ENCODE data around the gene USP1. TPM values are rescaled to one million over a fixed set of nuclear protein-coding genes. Genes with fewer than 3 reads are reported as not detected.

USP1 gene
- total RNA-seq, 1 experiment from 2014 or later = 64.6 TPM

DNA sequence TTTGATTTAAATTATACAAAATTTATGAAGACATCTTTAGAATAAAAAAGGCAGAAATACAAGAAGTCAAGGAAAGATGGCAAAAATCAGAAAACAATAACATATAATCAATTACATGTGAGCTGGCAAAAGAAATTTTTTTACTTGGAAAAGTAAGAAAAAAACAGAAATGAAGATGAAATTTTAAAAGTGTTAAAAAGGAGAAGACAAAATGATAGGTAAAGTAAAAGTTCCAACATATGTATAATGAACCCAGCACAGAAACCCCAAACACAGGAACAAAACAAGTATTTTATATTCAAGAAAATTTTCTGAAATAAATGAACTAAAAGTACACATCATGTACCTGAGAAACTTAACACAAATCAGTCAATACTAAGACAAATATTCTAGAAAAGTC is 63.4 kb downstream of the USP1 start:
- Histone ChIP-seq H3K27ac (ENCODE audit: insufficient read length, low read depth, low read length) (no peak overlapping the region), H3K23me2 (ENCODE audit: insufficient read length, low read depth, low read length, poor library complexity, severe bottlenecking) (no peaks in the 10 kb centered on the region), H2BK5ac (ENCODE audit: insufficient read length, low read length) (no peak overlapping the region), H2BK12ac (ENCODE audit: insufficient read length, low read depth, low read length) (no peak overlapping the region), H4K20me1 (ENCODE audit: control insufficient read depth, insufficient read depth, insufficient read length) (no peaks in the 10 kb centered on the region), H2BK15ac (ENCODE audit: low read depth, low read length) (no peak overlapping the region), H2AK5ac (ENCODE audit: insufficient read length, low read length) (no peak overlapping the region), H3K4me1 (ENCODE audit: insufficient read depth, low read length) (no peaks in the 10 kb centered on the region), H3K4ac (ENCODE audit: low read depth, low read length) (no peak overlapping the region), H3K9me3 (ENCODE audit: control insufficient read depth, low read depth, low read length) (no peaks in the 10 kb centered on the region), H3K27me3 (ENCODE audit: insufficient read depth, low read length) (no peaks in the 10 kb centered on the region), H2AFZ (ENCODE audit: low read length) (no peak overlapping the region), H4K8ac (replicated peaks; ENCODE audit: insufficient read length, low read depth, low read length) (no peak overlapping the region), H3K9ac (ENCODE audit: extremely low read depth, insufficient read length, low read length) (no peak overlapping the region), H3K18ac (ENCODE audit: insufficient read length, low read depth, low read length) (no peak overlapping the region), H3K56ac (ENCODE audit: insufficient read length, low read depth, low read length) (no peak overlapping the region), H3K23ac (ENCODE audit: insufficient read length, low read depth, low read length) (no peak overlapping the region), H2BK120ac (ENCODE audit: low read depth, low read length, poor library complexity, severe bottlenecking) (no peak overlapping the region), H3K4me2 (ENCODE audit: insufficient read depth, insufficient read length, low read length) (no peak overlapping the region), H3K79me2 (ENCODE audit: insufficient read depth, low read length) (no peaks in the 10 kb centered on the region), H3K14ac (ENCODE audit: insufficient read depth, low read length) (no peak overlapping the region), H4K91ac (ENCODE audit: insufficient read length, low read depth, low read length) (no peak overlapping the region), H2BK20ac (ENCODE audit: low read depth, low read length, poor library complexity, severe bottlenecking) (no peak overlapping the region), H4K5ac (ENCODE audit: insufficient read length, low read depth, low read length) (no peak overlapping the region), H3T11ph (ENCODE audit: low read length) (no peak overlapping the region), H3K79me1 (ENCODE audit: insufficient read depth, low read depth, low read length, poor library complexity, severe bottlenecking) (no peaks in the 10 kb centered on the region)
- no peaks in the 10 kb centered on the region for H3K27me3 Mint-ChIP-seq (ENCODE audit: low read depth)
- no peak overlapping the region for H3K27ac Mint-ChIP-seq
- H3K4me1 Mint-ChIP-seq = no peaks in the 10 kb centered on the region
- no peak overlapping the region for H3K4me3 Mint-ChIP-seq
- TF ChIP-seq CTCF (conservative IDR thresholded peaks at IDR 0.05) = no peak
- peaks cover 4 to 10% (median 9%) of the 10 kb centered on the region in 3 experiments; a peak in 4 of 7 replicates for H3K36me3 Mint-ChIP-seq (ENCODE audit: insufficient read depth in 1 of 3, low read depth in 3 of 3)
- H3K9me3 Mint-ChIP-seq = no peaks in the 10 kb centered on the region
- DNase-seq = no peak

Other genes with a start within 250 kb of the USP1 start
- gene L1TD1, start 242.2 kb upstream of the USP1 start, total RNA-seq (2021) = 422 and 423 TPM in 2 replicates
- 0.11 and 0.15 TPM in 2 replicates for gene KANK4, start 117.6 kb upstream of the USP1 start, total RNA-seq (2021)
- not detected in 2 replicates for gene ANGPTL3, start 160.5 kb downstream of the USP1 start, total RNA-seq (2021)

All from H9 (cell line).